ENCODE data around the gene CNOT2.
A peak's percentile ranks its signal among the peaks of the same experiment; 100 is the strongest.

CNOT2 gene

DNA sequence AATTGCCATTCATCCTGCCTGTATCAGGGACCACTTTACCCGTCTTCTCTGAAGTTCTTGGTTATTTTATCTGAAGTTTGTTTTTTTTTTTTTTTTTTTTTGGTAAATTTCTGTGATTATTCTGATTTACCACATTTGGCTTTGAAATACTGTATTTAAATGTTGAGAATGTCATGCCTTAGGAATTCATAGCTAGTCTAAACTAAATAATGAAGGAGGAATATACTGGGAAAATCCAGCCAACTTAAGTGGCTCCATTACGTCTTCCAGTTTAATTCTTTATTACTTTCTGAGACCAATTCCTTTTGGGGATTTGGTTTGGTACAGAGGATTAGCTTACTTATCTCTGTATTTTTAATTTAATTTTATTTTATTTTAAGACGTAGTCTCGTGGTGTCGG lies 62.6 kb downstream of the CNOT2 start:
- no peak for DNase-seq (ENCODE audit: low spot score)

DNA sequence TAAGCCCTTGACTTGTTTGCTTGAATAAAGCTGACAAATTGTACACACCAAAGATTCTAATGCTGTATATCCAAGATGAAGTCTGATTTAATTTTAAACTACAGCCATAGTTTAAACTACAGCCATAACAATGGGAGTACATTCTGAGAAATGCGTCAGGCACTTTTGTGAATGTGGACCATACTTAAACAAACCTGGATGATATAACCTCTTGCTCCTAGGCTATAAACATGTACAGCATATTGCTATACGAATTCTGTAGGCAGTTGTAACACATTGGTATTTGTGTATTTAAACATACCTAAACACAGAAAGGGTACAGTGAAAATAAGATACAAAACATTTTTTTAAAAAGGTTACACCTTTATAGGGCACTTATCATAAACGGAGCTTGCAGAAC lies 63.4 kb downstream of the CNOT2 start:
- no peak for DNase-seq (ENCODE audit: low spot score)

DNA sequence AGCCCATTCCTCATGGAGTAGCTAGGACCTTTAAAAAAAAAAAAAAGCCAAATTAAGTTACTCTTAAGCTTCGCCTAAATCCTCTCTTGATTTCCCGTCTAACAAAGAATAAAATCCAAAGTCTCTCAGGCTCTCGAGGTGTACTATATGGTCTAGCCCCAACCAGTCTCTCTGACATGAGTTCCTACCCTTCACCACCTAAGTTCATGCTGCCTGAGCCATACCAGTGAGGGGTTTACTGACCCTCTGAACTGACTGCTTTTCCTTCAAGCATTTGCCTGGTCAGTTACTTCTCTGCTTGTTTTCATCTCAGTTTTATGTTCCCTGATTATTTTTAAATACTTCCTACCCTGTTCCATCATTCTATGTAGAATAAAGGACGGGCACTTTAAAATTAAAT lies 64.6 kb downstream of the CNOT2 start:
- no peak for DNase-seq (ENCODE audit: low spot score)

DNA sequence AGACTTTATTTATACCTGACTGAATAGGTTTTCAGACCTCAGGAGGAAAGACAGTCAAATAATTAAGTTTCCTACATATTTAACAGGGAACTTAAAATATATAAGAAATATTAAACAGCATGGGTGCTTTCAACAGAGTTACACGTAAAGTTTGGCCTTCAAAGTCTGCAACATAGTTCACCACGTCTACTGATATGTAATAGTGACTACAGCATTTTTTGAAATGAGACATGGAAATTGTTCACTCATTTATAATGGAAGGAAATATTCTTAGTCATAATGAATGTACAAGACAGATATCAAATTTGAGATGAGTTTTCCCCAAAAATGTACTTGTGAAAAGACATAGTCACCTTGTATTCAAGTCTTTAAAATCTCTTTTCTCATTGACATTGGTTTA lies 66.1 kb downstream of the CNOT2 start:
- no peak for DNase-seq (ENCODE audit: low spot score)

DNA sequence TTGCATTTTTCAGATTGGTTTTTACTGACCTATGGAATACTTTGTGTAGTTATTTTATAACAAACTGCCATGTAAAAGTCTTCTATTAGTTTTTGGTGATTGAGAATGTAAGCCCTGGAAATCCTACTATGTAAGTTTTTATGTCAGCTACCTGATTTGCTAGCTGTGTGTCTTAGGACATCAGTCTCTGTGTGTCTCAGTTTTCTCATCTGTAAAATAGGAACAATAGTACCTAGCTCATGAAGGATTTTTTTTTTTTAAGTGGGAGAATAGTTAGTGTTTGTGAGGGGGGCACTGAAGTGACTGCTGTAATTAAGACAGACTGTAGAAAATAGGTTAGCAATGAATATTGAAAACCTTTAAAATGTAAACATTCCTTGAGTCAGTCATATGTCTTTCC lies 70.9 kb downstream of the CNOT2 start:
- DNase-seq (ENCODE audit: low spot score): no peak

DNA sequence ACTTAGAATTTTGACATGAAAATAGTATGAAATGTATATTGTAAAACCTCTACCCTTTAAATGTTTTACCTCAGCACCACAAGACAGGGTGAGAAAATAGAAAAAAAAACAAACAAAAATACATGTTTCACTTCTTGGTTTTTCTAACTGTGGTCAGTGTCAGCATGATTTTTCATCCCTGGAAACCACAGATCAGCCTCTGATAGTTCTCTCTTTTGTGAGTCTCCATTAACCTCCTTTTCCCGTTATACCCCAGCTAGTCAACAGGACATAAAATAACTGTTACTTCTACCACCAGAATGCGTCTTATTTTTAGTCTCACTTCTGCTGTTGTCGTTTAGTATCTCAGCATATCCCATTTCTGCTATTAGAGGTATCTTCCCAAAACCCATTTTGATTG lies 74.5 kb downstream of the CNOT2 start:
- no peak for DNase-seq (ENCODE audit: low spot score)

DNA sequence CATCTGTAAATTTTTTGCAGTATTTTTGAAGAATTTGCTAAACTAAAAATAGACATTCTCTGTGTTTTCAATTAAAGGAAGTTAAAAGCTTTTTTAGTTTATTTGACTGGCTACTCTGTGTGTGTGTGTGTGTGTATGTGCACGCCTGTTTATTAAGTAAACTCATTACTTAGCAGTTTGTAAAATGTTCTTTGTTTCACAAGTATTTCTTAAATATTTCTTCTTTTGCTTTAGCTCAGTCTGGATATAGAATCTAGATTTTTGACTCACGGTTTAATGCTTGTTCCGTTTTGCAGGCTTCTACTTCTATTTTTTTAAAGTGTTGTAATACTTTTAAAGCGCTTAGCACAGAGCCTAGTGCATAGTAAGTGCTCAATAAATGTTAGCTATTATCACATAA lies 76.4 kb downstream of the CNOT2 start:
- no peak for DNase-seq (ENCODE audit: low spot score)

DNA sequence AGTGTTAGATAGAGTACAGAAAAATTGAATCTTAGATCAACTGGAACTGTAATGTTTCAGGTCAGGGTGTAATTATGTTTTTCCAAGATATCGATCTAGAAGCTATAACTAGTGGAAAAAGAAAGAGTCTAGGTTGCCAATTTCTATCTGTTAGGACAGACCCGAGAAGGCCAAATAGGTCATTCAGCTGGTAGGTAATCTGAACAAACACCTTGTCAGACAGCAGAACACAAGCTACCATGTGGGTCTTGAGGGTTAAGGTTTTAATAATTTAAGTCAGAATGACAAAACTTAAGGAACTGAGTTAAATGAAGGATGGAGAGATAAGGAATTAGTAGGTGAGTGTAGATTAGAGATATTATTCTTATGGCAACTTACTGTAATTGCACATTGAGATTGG lies 78.0 kb downstream of the CNOT2 start:
- DNase-seq (ENCODE audit: low spot score): no peak

DNA sequence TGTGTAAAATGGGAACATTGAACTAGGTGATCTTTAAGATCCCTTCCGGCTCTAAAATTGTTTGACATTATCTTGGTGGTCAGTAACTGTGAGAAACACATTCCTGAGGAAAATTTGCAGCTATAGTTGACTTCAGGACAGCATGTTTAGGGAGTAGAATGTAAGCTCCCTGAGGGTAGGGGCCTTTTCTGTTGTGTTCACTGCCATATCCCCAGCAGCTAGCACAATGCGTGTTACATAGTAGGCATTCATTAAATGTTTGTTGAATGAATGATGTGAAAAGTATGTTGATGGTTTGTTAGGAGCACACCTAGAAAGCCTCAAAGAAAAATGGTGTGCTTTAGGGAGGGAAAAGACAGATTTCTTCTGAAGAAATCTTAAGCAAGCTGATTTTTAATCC lies 84.3 kb downstream of the CNOT2 start:
- no peak for DNase-seq (ENCODE audit: low spot score)

DNA sequence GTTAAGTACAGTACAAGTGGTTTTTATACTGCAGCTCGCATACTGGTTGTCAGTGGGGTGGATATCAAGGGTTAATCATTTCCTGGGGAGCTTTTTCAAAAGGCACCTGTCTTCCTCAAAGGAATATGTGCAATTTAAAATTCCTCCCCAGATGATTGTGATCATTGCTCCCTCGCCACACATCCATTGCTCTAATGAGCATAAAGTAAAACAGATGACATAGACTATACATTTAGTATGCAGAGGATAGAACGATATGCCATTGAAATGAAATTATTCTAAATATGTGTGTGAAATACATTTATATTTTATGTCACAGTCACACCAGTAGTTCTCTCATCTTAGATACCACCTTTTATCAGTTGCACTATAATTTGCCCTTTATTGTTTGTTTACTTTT lies 86.5 kb downstream of the CNOT2 start:
- no peak for DNase-seq (ENCODE audit: low spot score)

DNA sequence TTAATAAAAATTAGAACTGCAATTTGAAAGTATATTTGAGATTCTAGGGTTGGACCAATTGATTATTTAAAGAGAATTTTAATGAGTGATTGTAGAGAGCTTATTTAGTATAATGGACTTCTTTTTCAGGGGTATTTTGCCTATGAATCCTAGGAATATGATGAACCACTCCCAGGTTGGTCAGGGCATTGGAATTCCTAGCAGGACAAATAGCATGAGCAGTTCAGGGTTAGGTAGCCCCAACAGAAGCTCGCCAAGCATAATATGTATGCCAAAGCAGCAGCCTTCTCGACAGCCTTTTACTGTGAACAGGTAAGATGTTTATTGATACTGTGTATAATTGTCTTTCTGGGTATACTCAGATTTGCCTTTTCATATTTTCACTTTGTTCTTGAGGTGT lies 86.9 kb downstream of the CNOT2 start:
- no peak for DNase-seq (ENCODE audit: low spot score)

DNA sequence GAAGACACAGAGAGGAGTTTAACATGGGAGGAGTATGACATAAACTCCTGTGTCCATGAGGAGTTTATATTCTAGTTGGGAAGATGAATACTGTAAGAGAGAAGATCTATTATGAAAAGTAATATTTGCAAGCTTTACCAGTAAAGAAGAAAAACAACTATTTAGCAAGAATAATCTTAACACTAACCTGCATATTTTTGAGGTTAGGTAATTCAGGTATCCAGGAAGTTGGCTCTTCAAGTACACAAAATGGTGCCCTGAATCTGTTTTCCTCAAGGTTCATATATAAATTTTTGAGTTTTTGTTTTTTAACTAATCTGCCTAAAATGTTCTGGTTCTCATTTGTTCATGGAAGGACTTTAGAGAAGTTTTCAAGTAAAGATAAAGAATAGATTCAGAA lies 89.0 kb downstream of the CNOT2 start:
- no peak for DNase-seq (ENCODE audit: low spot score)

DNA sequence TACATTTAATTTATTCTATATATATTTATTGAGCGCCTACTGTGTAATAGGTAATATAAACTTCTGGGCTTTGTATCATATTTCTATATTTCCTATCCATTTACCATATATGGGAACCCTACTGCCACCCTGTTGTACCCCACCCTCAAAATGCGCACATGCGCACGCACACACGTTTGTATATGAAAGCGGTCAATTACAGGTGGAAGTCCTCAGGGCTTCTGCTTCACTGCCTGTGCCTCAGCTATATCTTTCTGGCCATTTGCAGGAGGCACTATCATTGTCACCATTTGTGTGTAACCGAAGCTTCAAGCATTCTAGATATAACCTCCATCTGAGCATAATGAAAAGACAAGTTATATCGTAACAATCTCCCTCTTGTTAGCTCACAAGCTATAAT lies 91.5 kb downstream of the CNOT2 start:
- no peak for DNase-seq (ENCODE audit: low spot score)

DNA sequence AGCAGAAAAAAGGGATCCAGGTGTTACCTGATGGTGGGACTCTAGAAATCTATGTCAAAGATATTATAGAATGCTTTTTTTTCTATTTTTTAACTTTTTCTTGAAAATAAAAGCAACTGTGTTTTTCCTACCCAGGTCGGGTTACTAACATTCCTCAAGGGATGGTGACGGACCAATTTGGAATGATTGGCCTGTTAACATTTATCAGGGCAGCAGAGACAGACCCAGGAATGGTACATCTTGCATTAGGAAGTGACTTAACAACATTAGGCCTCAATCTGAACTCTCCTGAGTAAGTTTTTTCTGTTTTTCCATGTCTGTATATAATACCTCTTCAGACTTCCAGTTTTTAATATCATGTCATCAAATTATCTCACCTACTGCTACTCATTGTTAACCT lies 95.3 kb downstream of the CNOT2 start:
- DNase-seq (ENCODE audit: low spot score): peak; percentile 3

DNA sequence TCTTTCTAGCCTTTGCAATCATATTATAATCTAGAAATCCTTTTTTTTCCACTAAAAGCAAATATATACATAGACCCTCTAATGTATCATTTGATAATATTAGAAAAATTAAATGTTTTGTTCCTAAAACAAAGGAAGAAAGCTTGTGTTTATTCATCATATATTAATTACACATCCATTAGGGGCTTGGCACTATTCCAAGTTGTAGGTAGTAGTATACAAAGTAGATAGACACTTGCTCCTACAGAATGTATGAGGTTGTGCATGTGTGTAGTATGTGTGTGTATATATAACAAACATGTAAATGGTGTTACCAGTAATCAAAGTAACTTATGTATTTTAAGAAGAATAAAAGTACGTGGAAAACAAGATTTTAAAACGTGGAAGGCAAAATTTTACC lies 107.8 kb downstream of the CNOT2 start:
- DNase-seq (ENCODE audit: low spot score): no peak

DNA sequence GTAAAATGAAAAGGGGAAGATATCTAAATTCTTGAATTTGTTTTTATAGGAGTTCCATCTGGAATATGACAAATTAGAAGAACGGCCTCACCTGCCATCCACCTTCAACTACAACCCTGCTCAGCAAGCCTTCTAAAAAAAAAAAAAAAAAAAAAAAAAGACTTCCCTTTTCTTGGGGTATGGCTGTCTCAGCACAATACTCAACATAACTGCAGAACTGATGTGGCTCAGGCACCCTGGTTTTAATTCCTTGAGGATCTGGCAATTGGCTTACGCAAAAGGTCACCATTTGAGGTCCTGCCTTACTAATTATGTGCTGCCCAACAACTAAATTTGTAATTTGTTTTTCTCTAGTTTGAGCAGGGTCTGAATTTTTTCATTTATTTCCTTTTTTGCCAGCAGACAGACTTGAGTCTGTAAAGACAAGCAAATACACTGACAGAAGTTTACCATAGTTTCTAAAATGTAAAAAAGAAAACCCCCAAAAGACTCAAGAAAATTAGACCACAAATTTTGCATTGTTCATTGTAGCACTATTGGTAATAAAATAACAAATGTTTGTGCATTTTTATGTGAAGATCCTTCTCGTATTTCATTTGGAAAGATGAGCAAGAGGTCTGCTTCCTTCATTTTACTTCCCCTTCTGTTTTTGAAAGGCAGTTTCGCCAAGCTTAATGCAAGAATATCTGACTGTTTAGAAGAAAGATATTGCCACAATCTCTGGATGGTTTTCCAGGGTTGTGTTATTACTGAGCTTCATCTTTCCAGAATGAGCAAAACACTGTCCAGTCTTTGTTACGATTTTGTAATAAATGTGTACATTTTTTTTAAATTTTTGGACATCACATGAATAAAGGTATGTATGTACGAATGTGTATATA lies 110.8 kb downstream of the CNOT2 start:
- DNase-seq (ENCODE audit: low spot score): no peak

DNA sequence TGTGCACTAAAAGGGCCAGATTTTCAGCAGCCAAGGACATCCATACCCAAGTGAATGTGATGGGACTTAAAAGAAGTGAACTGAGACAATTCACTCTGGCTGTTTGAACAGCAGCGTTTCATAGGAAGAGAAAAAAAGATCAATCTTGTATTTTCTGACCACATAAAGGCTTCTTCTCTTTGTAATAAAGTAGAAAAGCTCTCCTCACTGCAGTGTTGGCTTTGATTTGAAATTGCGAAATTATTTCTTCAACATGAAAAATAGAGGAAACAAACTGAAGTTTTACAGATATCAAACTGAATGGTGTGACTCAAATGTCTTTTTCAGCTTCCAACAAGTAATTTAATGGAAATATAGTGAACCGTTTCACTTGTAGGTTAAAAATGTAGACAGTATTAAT lies 111.6 kb downstream of the CNOT2 start:
- no peak for DNase-seq (ENCODE audit: low spot score)

DNA sequence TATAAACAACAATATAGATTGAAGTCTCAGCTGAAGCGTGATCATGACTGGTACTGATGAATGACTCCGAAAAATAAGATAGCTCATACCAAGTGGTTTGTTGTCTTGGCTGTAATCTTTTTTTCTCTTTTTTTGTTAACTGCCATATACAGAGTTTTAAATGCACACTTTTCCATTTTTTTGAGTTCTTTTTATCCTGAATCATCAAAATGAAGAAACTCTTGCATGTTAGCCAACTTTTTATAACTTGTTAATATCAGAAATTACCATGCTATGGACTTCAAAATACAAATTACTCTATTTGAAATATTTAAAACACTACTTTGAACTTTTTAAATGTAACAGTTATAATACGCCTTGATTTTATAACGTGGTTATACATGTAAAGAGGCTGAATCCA lies 112.7 kb downstream of the CNOT2 start:
- no peak for DNase-seq (ENCODE audit: low spot score)

DNA sequence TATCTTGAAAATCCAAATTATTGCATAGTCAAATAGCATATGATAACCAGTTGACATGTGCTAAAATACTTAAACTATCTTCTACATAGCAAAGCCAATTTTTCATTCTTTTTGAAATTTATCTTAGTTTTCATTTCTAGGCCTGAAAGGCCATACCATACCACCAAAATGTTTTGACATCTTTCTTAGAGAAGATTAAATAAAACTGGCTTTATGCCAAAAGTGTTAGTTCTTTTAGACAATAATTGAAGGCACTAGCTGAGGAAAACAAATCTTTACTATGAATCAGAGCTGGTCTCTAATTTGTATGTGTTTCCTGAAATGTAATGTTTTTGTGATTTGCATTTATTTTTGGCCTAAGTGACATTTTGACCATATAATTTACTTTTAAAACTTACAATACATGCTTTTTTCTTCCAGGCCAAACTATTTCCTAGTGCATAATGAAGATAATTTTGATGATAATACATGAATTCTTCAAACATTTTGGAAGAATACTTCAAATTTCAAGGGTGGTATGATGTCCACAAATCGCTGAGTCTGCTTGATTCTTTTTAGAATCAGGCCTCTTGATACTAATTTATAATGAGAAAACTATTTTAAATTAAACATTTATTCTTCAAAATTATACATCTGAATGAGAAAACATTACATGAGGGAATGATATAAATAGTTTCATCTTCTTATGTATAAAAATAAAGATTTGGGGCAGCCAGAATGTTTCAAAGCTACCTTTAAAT lies 116.4 kb downstream of the CNOT2 start:
- no peak for DNase-seq (ENCODE audit: low spot score)

DNA sequence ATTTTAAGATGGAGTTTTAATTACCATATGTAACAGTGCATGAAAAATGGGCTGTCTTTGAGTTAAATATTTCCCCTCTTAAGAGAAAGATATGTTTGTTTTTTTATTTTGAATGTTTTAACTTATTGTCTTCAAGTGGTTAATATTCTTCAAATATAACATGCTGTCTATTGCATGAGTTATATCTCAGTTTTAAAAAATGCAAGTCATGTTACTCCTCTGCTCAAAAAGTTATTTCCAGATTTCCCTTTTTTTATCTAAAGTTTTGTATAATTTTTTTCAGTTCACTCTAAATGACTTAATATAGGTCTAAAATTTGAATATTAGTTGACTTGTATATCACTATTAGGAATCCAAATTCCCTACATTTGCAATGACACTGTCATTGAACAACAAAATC lies 117.0 kb downstream of the CNOT2 start:
- no peak for DNase-seq (ENCODE audit: low spot score)

DNA sequence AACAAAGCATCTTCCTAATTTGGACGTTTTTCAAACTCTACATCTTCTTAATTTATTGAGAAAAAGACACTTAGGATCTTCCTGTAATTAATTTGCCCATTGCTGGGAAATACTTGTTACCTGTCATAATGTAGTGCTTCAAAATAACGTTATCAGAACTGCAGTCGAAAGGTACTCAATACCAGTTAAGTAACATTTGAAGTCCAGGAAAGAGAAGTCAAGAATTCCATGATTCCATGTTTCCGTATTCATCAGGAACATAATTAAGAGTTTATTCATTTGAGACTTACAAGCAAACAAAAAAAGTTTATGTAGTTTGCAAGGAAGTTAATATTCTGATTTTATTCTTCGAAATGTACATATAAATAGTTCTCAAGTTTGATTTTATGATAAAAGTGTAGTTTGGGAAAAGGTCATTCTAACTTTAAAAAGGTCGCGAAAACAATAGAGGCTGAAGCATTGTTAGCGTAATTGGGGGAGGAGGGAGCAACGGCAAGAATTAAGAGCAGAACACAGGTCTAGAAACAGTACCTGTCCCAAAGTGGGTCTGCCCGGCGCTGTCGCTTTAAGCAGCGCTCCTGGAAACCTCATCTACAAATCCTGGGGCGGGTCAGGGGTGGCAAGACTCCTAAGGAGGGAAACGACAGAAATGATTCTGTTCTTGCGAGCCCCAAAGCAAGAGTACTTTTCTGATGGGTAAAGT lies 121.6 kb downstream of the CNOT2 start:
- no peak for DNase-seq (ENCODE audit: low spot score)

DNA sequence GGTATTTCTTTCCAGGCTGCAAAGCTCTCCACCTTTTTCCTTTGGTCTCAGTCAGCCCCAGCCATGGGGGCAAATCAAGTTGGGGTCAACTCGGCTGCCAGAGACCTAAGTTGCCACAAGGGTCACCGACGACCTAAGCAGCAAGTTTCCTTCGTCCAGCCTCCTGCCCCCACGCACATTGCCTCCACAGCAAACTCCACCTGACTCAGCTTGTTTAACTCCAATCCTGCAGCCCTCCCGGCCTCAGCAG lies 122.1 kb downstream of the CNOT2 start:
- no peak for DNase-seq (ENCODE audit: low spot score)

All from AG08395 (cell line).